Stomach (tissue), 4 donors: Measurements from ENCODE around the gene CYTH3.

Source experiments
- CTCF ChIP-seq, 7 experiments: fragments of 450-650 bp in 4 of 7; fragments of 200-600 bp in 3 of 7; sonication (generic) in 3 of 7; IDR thresholded peaks; one replicate each; pipeline ENCODE4 v1.5.1; 2016 to 2019; ENCODE audit warnings: antibody characterized with exemption in 7 of 7, control low read depth in 2 of 7, mild to moderate bottlenecking in 1 of 7
- POLR2A ChIP-seq, 4 donors: fragments of 450-650 bp; IDR thresholded peaks; one replicate each; pipeline ENCODE4 v1.6.1; 2016; ENCODE audit warnings: antibody characterized with exemption in 4 of 4, control low read depth in 2 of 4, mild to moderate bottlenecking in 1 of 4, moderate library complexity in 1 of 4

DNA sequence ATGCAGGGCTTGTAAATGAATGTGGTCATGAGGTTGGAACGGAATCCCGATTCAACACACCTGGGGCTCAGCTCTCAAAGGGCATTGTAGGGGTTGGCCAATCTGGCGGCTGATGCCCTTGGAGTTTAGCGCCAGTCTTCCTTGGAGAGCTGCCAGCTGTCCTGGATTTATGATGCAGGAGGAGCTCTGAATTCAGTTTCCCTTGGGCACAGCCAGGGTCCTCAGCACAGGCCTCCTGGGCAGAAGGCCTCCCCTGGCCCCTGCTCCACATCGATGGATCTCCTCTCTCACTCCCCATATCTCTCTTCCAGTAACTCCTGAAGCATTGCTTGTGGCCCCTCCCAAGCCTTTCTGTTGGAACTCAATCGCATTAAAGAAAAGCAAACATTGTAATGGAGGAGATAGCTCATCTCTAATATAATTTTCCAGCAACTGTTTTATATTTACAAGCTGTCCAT lies 985 bp upstream of the CYTH3 start:
- no peak for TF ChIP-seq CTCF (IDR thresholded peaks at IDR 0.05)
- TF ChIP-seq POLR2A (IDR thresholded peaks at IDR 0.05) = no peak
